Measurements from ENCODE around the gene DCLRE1A.
"Not testable (repeated sequence)": the region's sequence is repeated elsewhere in the genome, so short reads cannot be mapped to it uniquely, and the experiment has no call there.

The DCLRE1A gene

DNA sequence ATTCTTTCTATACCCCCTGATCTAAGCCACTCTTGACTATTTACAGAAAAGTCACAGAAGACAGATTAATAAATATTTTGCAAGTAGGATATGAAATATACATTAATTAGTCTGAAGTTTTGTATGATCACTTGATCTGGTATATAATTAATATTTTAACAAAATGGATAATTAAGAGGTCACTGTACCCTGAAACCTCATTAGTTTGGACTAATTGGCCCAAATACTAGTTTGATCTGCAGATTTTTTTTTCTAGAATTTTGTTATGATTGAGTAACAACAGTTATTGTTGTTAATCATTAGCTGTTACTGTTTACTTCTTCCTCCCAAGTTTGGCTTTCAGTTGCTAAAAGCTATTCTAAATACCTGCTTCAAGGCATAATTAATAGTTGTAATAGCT, 3.3 kb upstream of the DCLRE1A start:
- DNase-seq (ENCODE audit: low spot score): no peak

DNA sequence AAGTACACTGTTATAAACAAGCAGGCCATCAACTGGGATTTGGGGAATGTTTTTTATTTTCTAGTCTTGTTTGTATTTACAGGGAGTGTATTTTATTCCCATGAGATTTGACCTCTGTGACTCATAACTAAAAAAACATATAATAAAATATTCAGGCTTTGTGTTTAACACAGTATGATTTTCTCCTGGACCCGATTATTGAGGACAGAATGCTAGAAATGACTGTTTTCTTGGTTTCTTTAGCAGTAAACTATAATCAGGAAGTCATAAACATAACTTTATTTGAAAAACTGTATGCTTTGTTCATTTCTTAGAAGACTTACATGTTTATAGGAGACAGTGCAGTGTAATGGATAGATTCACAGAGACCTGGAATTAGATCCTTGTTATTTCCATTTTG, 2.7 kb upstream of the DCLRE1A start:
- DNase-seq (ENCODE audit: low spot score): no peak

DNA sequence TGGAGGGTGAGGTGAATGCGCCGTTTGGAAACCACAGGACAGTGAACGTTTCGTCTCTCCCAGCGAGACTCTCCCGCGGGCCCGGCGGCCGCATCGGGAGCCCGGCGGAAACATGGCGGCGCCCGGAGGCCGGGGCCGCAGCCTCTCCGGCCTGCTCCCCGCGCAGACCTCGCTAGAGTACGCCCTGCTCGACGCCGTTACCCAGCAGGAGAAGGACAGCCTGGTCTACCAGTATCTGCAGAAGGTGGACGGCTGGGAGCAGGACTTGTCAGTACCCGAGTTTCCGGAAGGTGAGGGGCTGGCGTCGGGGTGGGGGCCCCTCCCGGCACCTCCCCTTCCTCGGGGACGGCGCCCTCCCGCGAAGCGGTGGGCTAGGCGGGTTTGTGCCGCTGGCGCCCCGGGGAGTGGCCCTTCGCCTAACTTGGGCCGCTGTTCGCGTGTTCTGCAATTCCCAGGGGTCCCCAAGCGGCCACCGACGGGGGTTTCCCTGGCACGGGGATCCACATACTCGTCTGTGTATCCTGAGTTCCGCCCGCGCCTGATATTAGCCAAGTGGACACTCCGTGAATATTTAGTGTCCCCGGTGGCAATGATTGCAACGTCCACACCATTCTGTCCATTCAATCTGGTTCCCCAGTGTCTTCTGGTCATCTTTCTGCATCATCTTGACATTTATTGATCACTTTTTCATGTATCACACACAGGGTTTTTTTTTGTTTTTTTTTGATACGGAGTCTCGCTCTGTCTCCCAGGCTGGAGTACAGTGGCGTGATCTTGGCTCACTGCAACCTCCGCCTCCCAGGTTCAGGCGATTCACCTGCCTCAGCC, 1.1 kb upstream of the DCLRE1A start:
- DNase-seq (ENCODE audit: low spot score): peak; percentile 62

DNA sequence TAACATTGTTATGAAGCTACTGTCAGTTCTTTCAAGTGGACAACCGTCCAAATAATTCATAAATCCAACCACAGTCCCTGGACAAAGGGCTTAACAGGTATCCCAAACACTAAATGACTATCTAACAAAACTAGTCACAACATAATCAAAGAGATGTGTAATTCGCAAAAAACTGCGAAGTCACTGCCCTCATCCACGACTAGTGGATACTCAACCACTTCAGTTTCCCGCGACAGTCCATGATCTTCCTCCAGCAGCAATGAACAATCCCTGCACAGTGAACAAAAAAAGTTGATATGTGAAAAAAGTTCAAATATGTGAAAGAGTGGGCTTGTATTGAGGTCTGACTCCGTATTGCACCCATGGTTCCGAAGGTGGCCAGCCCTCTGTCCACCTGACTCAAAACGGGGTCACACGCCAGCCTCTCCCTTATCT, 287 bp downstream of the DCLRE1A start:
- DNase-seq (ENCODE audit: low spot score): no peak

DNA sequence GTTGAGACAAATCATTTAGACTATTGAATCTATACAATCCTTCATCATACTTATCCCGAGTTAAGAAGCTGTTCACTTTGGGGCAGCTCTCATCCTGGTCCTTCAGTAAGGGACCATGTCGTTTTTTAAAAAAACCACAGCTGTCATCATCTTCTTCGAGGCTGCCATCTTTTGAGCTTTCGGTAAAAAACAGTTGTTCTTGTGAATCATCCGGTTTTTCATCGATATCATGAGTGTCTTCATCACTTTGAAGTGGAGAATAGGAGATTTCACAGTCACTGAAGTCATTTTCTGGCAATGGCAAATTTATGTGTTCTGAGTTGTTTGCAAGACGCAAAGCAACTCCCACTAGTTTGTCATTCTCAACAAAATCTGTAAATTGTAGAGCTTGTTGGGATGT, 3.9 kb downstream of the DCLRE1A start:
- DNase-seq (ENCODE audit: low spot score): no peak

DNA sequence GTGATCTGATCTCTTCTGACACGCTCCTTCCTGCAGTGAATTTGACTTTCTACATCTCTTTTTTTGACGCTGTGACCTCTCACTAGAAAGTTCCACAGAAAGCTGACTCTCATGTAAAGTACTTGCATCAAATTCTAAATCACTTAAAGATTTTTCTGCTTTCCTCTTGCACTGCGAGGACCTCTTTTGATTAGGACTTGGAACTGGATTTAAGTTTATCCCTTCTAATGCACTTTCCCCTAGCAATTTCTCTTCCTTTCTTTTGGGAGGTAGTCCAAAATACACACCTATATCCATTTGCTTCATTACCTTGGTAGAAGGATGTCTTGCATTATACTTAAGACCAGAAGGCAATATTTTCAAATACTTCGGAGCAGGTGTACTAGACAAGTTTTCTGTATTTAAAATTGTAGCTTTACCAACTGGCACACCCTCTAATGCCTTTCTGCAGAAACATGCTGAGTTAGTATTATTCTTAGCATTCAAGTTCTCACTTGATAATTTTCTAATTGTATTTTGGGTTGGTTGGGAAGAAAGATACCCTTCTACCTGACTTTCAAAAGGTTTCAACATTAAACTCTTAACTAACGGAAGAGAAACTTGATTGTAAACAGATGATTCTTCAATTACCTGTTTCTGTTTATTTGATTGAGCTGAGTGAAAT, 4.6 kb downstream of the DCLRE1A start:
- no peak for DNase-seq (ENCODE audit: low spot score)

DNA sequence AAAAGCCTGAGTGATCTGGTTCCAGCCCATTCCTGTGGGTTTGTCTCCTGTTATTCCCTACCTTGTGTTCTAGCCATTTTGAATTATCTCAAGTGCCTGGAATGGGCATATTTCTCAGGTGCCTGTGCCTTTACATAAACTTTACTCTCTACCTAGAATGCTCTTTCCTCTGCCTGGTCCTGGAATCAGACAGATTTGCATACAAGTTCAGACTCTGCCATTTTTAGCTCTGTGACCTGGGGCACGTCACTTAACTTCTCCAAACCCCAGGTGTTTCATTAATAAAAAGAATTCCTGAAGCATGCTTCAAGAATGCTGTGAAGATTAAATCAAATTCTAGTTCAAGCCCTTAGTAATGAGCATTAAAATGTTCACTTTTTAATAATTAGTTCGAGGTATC, 7.8 kb downstream of the DCLRE1A start:
- no peak for DNase-seq (ENCODE audit: low spot score)

DNA sequence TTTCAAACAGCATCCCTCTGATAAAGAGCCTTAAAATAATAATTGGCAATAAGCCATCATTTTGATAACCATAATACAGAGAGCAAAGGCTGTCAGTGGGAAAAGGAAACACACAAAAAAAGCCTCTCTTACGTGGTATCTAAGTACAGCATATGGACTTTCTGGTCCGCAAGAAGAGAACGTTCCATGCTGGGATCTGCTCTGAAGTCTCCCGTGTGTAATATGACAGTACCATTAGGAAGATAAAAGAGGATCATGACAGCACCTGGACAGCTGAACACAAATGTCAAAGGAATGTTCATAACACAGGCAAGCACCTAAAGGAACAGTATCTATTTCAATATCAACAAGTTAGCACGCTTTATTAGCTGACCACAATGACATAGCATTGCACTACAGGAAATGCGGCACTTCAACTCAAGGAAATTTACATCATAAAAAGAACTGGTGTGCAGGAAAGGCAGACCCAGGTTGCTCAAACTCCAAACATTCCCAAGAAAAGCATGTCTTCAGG, 9.9 kb downstream of the DCLRE1A start:
- DNase-seq (ENCODE audit: low spot score): no peak

DNA sequence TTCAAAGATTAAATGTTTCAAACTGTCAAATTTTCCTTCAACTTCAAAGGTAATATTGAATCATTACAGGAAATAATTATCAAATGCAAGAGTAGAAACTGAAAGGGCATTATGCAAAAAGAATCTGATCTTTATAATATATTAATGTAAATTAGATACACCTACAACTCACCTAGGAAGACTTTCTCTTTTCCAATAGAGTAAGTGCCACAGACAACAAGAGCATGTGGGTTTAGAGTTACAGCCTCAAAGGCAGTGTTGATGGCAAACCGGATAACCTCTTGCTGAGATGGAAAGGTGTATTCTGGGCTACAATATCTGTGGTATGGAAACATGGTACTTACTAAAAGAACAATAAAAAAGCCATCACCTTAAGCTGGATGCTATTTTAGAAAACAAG, 11.7 kb downstream of the DCLRE1A start:
- no peak for DNase-seq (ENCODE audit: low spot score)

DNA sequence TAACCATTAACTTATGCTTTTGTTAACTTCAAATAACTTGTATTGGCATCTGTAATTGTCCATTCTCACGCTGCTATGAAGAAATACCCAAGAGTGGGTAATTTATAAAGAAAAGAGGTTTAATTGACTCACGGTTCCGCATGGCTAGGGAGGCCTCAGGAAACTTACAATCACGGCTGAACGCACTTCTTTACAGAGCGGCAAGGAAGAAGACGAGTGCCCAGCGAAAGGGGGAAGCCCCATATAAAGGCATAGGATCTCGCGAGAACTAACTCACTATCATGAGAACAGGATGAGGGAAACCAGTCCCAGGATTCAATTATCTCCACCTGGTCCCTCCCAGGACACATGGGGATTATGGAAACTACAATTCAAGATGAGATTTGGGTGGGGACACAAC, 25.3 kb downstream of the DCLRE1A start:
- not testable (repeated sequence) for DNase-seq (ENCODE audit: low spot score)

DNA sequence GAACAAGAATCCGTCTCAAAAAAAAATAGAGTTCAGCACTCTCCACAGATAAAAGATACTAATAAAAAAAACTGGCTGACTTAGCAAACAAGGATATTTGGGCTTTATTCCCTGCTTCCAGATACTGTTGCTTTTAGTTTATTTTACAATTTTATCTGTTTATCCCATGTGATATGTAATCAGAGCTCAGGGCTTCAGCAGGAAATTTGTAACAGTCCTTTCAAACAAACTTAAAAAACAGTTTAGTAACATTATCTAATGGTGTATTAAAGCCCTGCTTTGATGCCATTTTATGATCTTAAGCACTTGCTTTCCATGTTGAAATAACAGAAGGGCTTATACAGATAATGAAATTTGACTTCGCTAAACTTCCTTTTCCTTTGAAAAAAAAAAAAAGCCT, 28.1 kb downstream of the DCLRE1A start:
- no peak for DNase-seq (ENCODE audit: low spot score)

DNA sequence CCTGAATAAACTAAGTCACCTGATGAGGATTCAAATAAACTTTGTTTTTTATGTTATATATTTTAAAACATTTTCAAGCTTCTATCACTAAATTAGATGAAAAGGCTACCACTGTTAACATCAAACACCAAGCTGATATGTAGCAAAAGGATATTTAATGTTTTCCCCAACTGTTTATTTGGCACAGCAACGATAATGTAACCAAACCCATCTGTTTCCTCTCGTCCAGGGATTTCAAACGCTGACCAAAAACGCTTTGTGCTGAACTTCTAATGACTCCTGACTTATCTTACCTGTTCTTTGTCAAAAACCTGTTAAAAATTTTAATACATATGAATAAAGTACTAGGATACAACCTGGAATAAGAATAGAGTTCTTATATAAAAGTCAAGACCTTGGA, 30.5 kb downstream of the DCLRE1A start:
- no peak for DNase-seq (ENCODE audit: low spot score)

DNA sequence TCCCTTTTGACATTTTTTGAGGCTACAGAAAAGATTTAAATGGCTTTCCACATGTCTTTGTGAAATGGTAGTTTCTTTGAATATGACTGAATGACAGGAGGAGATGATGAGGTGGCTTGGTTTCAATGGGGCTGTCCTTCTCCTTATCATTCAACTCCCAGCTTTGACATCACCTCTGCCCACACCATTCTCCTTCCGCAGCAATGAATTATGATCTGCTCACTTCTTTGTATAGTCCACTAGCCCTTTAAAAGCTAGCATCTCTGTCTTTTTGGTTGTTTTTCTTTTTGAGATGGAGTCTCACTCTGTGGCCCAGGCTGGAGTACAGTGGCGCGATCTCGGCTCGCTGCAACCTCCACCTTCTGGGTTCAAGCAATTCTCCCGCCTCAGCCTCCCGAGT, 31.7 kb downstream of the DCLRE1A start:
- no peak for DNase-seq (ENCODE audit: low spot score)

DNA sequence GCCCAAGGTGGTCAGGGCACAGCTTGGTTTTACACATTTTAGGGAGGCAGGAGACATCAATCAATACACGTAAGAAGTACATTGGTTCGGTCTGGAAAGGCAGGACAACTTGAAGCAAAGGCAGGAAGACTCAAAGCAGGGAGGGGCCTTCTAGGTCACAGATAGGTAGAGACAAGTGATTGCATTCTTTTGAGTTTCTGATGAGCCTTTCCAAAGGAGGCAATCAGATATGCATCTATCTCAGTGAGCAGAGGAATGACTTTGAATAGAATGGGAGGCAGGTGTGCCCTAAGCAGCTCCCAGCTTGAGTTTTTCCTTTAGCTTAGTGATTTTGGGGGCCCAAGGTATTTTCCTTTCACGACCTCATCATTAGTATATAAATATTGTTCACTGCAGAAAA, 32.6 kb downstream of the DCLRE1A start:
- DNase-seq (ENCODE audit: low spot score): not testable (repeated sequence)

DNA sequence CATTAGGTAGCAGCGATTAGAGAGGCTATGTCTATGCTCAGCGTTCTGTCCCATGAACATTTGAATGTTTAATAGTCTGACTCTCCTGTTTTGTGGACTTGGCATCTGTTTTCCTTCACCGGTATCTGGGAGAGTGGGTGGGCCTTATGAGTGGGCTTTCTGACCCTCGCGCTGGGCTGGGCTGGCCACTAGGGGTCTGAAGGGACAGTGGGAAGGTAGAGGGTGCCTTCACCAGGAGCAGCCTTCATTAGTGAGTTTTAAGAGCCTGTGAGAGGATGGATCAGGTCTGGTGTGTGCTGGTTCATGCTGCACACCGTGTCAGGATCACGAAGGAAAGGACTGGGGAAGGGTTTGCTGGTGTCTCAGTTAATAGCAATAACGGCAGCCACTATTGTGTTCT, 33.4 kb downstream of the DCLRE1A start:
- DNase-seq (ENCODE audit: low spot score): no peak

DNA sequence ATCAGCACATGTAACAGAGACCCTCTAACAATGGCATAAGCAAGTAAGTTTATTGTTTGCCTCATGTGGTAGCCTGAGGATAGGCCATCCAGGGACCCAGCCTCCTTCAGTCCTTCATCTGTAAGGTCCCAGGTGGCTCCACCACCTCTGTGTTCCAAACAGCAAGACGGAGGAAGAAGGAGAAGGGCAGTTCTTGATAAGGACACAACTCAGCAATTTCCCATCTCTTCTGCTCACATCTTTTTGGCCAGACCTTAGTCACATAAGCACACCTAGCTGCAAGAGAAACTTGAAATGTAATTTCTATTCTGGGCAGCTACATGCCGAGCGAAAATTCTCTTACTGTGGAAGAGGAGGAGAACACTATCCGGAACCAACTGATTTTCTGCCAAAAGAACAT, 33.9 kb downstream of the DCLRE1A start:
- no peak for DNase-seq (ENCODE audit: low spot score)

DNA sequence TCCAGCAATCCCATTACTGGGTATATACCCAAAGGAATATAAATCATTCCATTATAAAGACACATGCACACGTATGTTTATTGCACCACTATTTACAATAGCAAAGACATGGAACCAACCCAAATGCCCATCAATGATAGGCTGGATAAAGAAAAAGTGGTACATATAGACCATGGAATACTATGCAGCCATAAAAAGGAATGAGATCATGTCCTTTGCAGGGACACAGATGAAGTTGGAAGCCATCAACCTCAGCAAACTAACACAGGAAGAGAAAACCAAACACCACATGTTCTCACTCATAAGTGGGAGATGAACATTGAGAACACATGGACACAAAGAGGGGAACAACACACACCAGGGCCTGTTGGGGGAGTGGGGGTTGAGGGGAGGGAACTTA, 39.2 kb downstream of the DCLRE1A start:
- DNase-seq (ENCODE audit: low spot score): not testable (repeated sequence)

DNA sequence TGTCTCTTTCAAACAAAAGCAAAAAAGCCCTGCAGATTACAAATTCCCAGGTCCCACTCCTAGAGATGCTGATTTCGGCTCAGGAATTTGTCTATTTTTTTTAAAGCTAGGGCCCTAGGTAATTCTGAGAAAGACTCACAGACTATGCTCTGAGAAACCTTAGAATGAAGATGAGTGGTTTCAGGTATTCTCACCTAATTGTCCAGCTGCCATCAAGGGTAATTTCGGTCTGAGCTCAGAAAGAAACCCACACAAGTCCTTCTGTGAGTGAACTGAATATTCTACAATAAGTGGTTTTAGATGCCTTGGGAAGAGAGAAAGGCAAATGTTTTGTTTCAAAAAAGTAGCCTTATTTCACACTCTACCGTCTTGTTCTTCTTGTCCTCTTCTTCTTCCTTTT, 45.7 kb downstream of the DCLRE1A start:
- DNase-seq (ENCODE audit: low spot score): no peak

DNA sequence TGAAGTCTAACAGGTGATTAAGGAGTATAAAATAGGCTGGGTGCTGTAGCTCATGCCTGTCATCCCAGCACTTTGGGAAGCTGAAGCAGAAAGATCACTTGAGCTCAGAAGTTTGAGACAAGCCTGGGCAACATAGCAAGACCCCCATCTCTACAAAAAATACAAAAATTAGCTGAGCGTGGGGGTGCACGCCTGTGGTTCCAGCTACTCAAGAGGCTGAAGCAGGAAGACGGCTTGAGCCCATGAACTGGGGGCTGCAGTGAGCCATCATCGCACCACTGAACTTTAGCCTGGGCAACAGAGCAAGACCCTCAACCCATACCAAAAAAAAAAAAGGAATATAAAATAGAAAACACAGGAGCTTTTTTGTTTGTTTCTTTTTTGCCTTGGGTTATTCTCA, 47.4 kb downstream of the DCLRE1A start:
- no peak for DNase-seq (ENCODE audit: low spot score)

DNA sequence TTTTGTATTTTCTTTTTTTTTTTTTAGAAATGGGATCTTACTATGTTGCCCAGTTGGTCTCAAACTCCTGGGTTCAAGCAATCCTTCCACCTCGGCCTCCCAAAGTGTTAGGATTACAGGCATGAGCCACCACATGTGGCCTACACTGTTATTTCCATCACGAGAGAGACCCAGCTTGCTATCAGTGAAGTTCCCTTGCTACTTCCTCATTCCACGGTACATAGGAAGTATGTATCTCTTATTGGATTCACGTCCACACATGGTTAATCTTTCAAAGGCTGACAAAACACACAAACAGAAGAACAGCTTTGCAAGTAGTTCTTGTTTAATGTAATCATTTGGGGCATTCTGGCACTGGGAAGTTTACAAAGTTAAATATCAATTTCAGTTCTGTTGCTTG, 50.9 kb downstream of the DCLRE1A start:
- no peak for DNase-seq (ENCODE audit: low spot score)

DNA sequence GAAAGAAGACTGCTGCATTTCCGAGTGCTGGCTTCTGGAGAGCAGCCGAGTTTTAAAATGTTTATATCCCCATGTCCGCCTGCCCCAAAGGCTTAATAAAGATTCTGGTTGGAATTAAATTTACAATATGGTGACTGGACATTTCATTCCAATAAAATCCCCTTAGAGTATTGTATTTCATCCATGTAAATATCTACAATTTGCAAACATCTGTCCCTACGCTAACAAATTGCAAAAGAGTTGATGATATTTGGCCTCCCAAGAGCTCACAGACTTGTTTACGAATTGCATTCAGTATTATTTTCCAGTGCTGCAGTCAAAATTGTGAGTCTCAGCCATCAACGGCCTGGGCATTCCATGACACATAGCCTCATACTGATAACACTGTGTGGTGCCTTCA, 52.3 kb downstream of the DCLRE1A start:
- no peak for DNase-seq (ENCODE audit: low spot score)

DNA sequence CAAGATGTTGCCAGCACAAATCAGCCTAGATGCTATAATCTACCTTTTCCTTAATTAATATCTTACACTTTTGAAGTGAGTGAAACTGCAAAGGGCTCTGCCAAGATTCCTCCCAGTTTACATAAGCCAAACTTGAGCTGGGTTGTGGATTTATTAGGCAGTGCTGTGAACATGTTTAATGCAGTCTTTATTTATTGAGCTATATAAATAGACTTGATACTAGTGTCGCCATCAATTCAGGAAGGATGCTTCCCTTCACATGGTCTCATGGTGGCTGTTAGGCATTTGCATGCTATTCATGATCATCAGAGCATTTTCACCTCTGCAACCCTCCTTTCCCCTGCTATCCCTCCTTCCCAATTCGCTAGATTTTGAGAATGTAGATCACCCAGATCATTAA, 62.2 kb downstream of the DCLRE1A start:
- DNase-seq (ENCODE audit: low spot score): no peak

DNA sequence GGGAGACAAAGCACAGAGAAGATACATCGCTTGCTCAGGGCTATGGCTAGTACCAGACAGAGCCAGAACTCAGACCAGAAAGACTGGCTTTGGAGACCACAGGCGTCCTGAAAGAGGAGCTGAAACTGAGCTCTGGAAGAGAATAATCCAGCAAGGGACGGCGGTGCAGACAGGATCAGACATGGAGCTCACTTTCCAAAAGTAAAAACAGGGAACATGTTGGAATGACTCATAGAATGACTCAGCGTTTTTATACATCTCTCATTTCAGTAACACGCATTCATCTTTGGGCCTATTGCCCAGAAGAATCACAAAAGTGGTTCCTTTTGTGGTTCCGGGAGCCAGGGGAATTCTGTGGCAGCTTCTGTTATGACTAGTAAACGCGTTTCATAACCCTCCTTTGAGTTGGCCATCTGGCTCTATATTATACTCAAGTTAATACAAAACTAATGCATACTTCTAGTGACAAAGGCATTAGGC, 65.2 kb downstream of the DCLRE1A start:
- peak; percentile 60 for DNase-seq (ENCODE audit: low spot score)

All from LoVo (cell line).